ENCODE results near the gene KCNC4.

KCNC4 gene

DNA sequence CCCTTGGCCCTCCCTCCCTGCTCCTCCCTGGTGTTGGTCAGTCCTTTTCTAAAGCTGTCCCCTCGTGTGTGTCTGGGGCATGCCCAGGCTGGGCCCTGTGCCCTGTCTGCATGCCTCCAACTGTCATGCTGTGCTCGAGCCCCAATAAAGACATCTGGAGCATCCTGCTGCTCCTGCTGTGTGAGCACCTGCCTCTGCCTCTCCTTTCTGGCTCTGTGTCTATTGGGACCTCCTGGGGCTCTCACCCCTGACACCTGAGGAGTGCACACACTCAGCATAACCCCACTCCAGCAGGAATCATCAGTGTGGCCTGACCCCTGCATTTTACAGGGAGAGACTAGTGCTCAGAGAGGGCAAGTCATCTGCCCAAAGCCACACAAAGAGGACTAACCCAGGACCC lies 23.7 kb downstream of the KCNC4 start:
- DNase-seq (ENCODE audit: low spot score), result no peak

DNA sequence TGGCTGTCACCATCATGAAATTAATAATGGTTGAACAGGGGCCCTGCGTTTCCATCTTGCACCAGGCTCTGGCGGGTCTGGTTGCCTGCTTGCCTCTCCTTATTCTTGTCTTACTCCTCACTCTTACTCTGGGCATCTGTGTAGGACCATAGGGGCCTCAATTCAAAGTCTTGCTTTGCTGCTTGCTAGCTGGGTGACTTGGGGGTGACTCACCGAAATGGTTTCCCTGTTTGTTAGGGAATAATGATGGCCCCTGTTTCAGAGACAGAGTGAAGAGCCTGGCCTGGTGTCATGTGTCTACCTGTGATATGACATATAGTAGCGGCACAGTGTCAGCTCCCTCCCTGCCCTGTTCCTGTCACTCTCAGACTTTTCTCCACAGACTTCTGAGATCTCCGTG lies 24.6 kb downstream of the KCNC4 start:
- DNase-seq (ENCODE audit: low spot score), result no peak

- DNase-seq (ENCODE audit: low spot score), result no peak
Measured at GRCh38 chr1:110235181-110235833, 25.2 kb downstream of the KCNC4 start.

DNA sequence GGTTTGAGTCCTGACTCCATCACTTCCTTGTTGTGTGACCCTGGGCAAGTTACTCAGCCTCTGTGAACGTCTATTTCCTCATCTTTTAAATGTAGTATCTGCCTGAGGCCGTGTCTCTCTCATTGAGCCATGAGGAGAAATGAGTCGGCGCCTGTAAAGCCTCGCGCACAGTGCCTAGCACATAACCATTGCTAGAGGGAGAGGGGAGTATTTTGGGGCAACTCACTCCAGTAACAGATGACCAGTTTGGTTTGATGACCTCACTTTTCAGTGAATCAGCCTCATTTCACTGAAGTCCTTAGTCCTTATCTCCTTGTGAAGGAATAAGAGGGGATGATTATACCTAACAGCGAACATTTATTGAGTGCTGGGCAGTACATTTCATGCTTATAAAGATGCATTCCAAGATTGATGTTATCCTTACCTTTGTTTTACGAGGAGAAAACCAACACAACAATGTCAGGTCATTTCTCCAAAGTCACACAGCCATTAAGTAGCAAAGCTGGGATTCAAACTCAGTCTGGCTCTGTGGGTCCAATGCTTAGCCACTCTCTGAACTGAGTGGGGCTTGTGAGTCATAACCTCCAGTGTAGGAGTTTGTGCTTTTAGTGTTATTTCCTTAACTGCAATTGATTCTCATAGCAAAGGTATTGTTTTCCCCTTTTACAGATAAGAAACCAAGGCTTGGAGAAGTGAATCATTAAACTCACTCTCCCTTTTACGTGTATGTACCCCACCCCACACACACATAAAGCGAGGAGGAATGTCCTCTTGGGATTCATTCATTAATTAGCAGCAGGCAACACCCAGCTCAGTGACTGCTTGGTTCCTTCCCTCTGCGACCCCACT lies 25.9 kb downstream of the KCNC4 start:
- DNase-seq (ENCODE audit: low spot score), result peak; percentile 84

GRCh38 chr1:110237386-110238152 lies 27.5 kb downstream of the KCNC4 start:
- no peak for DNase-seq (ENCODE audit: low spot score)

DNA sequence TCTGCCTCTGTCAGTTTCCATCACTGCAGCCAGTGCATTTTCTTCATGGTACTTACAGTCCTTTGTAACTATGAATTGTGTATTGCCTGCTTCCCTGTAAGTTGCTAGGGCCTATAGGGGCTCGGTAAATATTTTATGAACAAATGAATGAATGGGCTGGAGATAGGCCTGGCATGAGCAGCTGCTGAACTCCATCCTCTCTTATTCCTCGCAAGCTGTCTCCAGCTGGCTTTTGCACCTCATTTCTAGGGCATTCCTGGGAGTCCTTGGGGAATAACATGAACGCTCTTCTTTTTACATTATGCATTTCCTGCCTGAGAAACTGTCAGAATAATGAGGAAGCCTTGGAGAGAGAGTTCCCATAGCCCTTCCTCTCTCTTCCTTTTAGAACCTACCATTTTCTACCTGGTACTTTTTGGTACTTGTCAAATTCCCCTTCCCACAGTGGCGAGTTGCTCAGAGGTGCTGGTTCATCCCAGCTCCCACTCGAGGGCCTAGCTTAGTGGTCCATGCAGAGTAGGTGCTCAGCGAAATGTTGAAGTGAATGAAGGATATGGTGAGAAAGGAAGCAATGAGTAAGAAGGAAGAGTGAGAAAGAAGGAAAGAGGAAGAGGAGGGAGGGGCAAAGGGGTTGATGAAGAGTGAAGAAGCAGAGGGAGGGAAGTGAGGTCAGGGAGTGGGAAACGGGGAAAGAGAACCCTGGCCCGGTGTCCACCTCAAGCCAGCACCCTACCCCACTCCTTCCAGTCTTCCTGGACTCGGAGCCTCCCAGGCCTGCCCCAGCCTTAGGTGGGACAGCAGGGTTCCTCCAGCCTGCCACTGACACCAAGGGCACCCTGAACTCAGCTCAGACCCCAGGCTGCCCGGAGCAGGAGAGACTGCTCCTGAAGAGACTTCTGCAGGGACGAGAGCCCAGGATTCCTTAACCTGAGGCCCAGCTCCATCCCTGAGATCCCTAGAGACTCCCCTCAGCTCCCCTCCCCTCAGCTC lies 29.6 kb downstream of the KCNC4 start:
- no peak for DNase-seq (ENCODE audit: low spot score)

DNA sequence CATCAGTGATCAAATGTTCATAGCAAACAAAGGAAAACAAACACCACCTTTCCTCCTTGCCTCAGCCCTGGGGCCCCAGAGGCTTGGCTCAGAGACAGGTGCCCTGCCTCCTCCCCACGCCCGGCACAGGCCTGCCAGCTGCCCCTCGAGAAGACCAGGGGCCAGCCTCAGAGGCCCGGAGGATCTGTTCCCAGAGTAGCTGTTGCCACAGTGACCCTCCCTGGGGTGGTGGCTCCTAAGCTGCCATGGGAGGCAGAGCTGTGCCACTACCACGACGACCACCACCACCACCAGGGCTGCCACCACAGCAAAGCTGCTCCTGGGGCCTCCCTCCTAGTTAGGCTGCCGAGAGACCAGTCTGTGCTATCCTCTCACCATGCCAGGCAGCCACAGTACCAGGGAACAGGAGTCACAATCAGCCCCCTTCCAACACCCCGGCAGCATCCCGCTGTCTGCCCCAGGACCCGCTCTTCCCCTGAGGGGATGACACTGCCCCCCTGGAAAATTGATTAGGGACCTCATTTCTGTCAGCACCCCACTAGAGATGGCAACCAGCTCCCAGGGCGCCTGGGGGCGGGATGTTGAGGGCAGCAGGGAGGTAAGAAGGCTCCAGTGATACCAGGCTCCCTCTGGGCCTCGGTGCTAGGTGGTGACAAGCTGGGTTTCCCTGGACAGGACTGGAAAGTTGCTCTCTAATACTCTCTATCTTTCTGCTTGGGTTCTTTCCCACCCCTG lies 30.5 kb downstream of the KCNC4 start:
- DNase-seq (ENCODE audit: low spot score), result no peak

- DNase-seq (ENCODE audit: low spot score), result no peak
Measured at GRCh38 chr1:110241516-110241915, 31.4 kb downstream of the KCNC4 start.

- DNase-seq (ENCODE audit: low spot score), result no peak
Measured at GRCh38 chr1:110242062-110242461, 31.9 kb downstream of the KCNC4 start.

- no peak for DNase-seq (ENCODE audit: low spot score)
Measured at GRCh38 chr1:110242731-110243130, 32.6 kb downstream of the KCNC4 start.

DNA sequence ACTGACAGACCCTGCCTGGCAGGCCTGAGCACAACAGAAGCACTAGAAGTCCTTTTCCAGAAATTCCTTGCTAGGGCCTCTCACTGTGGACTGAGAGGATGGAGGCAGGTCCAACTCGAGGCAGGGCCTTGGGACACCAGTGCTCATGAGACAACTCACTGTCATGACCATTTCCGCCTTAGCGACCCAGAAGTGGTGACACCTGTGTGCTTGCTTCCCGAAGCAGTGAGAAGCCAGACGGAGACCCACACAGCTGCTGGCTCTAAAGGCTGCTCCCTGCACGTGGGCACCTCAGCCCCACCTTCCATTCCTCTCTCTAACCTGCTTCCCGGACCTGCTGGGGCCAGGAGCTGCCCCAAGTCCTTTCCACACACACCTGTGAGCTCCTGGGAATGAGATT lies 33.0 kb downstream of the KCNC4 start:
- no peak for DNase-seq (ENCODE audit: low spot score)

GRCh38 chr1:110243574-110243973 lies 33.5 kb downstream of the KCNC4 start:
- DNase-seq (ENCODE audit: low spot score), result no peak

GRCh38 chr1:110245876-110246620 lies 35.9 kb downstream of the KCNC4 start:
- no peak for DNase-seq (ENCODE audit: low spot score)

DNA sequence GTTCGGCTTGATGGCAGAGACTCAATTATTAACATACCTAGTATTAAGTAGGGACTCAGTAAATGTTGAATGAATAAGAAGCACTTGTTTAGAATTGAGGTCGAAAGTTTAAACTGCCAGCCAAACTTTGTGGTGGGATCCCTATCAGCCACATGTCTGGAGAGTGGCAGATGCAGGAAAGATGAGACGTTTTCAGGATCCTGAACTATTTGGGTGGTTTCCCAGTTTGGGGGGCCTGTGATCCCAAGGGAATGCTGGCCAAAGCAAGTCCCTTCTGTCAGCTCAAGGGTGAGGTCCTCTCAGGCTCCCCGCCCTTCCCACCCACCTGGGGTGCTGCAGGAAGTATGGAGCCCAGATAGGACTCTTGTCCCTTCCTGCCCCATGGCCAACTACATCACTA lies 38.6 kb downstream of the KCNC4 start:
- no peak for DNase-seq (ENCODE audit: low spot score)

DNA sequence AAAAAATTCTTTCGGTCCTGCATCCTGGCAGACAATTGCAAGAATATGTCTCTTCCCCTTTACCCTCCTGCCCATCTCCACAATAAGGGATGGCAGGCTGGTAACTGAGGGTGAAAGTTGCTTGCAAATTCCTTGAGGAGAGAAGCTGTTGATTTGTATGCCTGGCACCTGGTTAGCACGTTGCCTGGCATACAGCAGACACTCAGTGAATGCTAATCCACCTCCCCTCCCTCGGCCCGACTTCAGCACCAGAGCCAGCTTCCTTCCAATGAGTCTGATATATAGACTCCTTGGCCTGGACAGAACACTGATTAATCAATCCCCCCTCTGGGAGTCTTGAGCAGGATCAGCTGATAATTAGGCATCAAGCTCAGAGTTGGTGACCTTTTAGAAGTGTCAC lies 39.1 kb downstream of the KCNC4 start:
- no peak for DNase-seq (ENCODE audit: low spot score)

DNA sequence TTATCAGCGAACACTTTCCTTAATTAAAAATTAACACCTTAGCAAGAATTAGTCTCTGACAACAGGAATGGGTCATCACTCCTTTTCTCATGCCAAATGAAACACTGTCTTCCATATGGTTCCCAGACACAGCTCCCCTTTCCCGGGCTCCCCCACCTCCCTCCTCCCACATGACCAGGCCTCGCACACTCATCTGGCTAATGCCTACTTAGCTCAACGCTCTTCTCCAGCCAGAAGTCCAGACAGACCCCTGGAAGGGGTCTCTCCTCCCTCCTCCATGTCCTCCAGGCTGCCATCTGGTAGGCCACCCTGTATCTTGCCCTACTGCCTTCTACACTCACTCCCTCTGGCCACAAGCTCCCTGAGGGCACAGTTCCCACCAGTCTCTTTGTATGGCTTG lies 39.9 kb downstream of the KCNC4 start:
- no peak for DNase-seq (ENCODE audit: low spot score)

DNA sequence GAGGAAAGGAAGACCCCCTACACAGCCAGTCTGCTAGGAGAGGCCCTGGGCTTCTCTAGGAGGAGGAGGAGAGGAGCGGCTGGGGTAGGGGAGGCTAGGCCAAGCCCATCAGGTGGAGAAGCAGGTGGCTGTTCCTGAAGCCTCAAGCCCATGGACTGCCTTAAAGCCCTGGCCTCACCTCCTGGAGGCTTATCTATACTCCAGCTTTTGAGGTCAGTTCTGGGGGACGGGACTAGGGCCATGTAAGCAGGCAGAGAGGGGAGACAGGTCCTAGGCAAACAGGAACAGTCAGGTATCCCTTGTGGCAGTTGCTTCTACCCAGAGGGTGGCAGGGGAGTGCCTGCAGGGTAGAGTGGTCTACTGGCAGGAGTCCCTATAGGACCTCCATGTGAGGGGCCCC lies 40.6 kb downstream of the KCNC4 start:
- no peak for DNase-seq (ENCODE audit: low spot score)

DNA sequence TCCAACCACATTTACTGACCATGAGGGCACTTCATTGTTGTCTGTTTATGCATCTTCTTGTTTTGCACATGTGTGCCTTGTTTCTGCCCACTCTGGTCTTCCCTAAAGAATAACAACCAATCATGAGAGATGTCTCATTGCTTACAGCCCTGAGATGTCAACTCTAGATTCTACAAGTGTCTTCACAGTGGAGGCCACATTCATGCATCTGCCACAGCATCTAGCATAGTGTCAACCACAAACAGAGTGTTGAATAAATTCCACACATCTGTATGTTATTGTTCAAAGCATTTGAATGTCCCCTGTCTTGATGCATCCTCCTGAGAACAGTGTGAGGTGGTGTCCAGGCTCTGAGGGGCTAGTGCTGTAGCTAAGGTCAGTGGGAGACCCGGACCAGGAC lies 43.1 kb downstream of the KCNC4 start:
- DNase-seq (ENCODE audit: low spot score), result no peak

GRCh38 chr1:110254604-110255391 lies 44.7 kb downstream of the KCNC4 start:
- DNase-seq (ENCODE audit: low spot score), result no peak

Measured in kidney capillary endothelial cell (primary cell).